ENCODE data around the gene FTO. TPM values are rescaled to one million over a fixed set of nuclear protein-coding genes. Genes with fewer than 3 reads are reported as not detected.

Gene FTO
- total RNA-seq, 4 donors from 2014 or later = 102 to 138 (median 130) TPM

GRCh38 chr16:53865494-53865863 is 161.5 kb downstream of the FTO start:
- H3K9me3 ChIP-seq = no peaks in the 10 kb centered on the region
- no peaks in the 10 kb centered on the region for H3K27me3 ChIP-seq
- no peak overlapping the region for H3K27ac ChIP-seq
- no peak overlapping the region for H3K4me3 ChIP-seq
- no peak for ATAC-seq
- peaks cover 0 to 15% of the 10 kb centered on the region in 2 donors for H3K36me3 ChIP-seq
- WGBS, 2 donors (ENCODE audit: low coverage in 1 of 2) = 10 to 13% methylated on average over 1 of the region's 1 CpG
- no peaks in the 10 kb centered on the region for H3K4me1 ChIP-seq
- TF ChIP-seq POLR2AphosphoS5 (IDR thresholded peaks at IDR 0.05) (no peak), POLR2A (IDR thresholded peaks at IDR 0.05) (no peak), CTCF (IDR thresholded peaks at IDR 0.05) (no peak), EP300 (IDR thresholded peaks at IDR 0.05) (no peak)

- TF ChIP-seq POLR2AphosphoS5 (IDR thresholded peaks at IDR 0.05) (no peak), EP300 (IDR thresholded peaks at IDR 0.05) (no peak), POLR2A (IDR thresholded peaks at IDR 0.05) (no peak), CTCF (IDR thresholded peaks at IDR 0.05) (no peak)
- no peak overlapping the region for H3K27ac ChIP-seq
- no peak overlapping the region for H3K4me3 ChIP-seq
- no peaks in the 10 kb centered on the region for H3K9me3 ChIP-seq
- no peaks in the 10 kb centered on the region for H3K27me3 ChIP-seq
- WGBS, 2 donors (ENCODE audit: low coverage in 1 of 2) = 93 to 100% methylated on average over 1 of the region's 1 CpG
- no peaks in the 10 kb centered on the region for H3K4me1 ChIP-seq
- no peak for ATAC-seq
- peaks cover 0 to 15% of the 10 kb centered on the region in 2 donors for H3K36me3 ChIP-seq
Observed at GRCh38 chr16:53866520-53866919, 162.6 kb downstream of the FTO start.

- peaks cover 0 to 8% of the 10 kb centered on the region in 2 donors for H3K36me3 ChIP-seq
- H3K27me3 ChIP-seq = no peaks in the 10 kb centered on the region
- ATAC-seq = no peak
- H3K4me1 ChIP-seq = no peaks in the 10 kb centered on the region
- WGBS, 2 donors (ENCODE audit: low coverage in 1 of 2) = 86 to 100% methylated on average over 1 of the region's 1 CpG
- no peaks in the 10 kb centered on the region for H3K9me3 ChIP-seq
- no peak overlapping the region for H3K27ac ChIP-seq
- H3K4me3 ChIP-seq = no peak overlapping the region
- TF ChIP-seq CTCF (IDR thresholded peaks at IDR 0.05) = no peak
- TF ChIP-seq POLR2A (IDR thresholded peaks at IDR 0.05) = no peak
Observed at GRCh38 chr16:53870831-53871230, 166.9 kb downstream of the FTO start.

- H3K9me3 ChIP-seq = no peaks in the 10 kb centered on the region
- H3K36me3 ChIP-seq = peaks cover 0 to 11% of the 10 kb centered on the region in 2 donors
- WGBS, 2 donors (ENCODE audit: low coverage in 1 of 2) = 67% methylated on average over 1 of the region's 1 CpG; no CpG with 5 or more reads in 1 of the 2 donors
- no peaks in the 10 kb centered on the region for H3K27me3 ChIP-seq
- H3K4me1 ChIP-seq = no peaks in the 10 kb centered on the region
- TF ChIP-seq EP300 (IDR thresholded peaks at IDR 0.05) = no peak
- TF ChIP-seq POLR2A (IDR thresholded peaks at IDR 0.05) = no peak
- TF ChIP-seq CTCF (IDR thresholded peaks at IDR 0.05) = no peak
- TF ChIP-seq POLR2AphosphoS5 (IDR thresholded peaks at IDR 0.05) = no peak
- no peak overlapping the region for H3K27ac ChIP-seq
- no peak for ATAC-seq
- H3K4me3 ChIP-seq = no peak overlapping the region
Observed at GRCh38 chr16:53872248-53873221, 168.6 kb downstream of the FTO start.

GRCh38 chr16:53876811-53877210 is 172.9 kb downstream of the FTO start:
- Histone ChIP-seq H3K9me3 (no peaks in the 10 kb centered on the region), H3K27ac (no peak overlapping the region), H3K4me1 (no peaks in the 10 kb centered on the region), H3K4me3 (no peak overlapping the region), H3K36me3 (peaks cover 0 to 33% of the 10 kb centered on the region in 2 donors), H3K27me3 (no peaks in the 10 kb centered on the region)
- ATAC-seq = no peak
- TF ChIP-seq EP300 (IDR thresholded peaks at IDR 0.05) = no peak
- no peak for TF ChIP-seq CTCF (IDR thresholded peaks at IDR 0.05)
- no peak for TF ChIP-seq POLR2A (IDR thresholded peaks at IDR 0.05)
- TF ChIP-seq POLR2AphosphoS5 (IDR thresholded peaks at IDR 0.05) = no peak
- WGBS, 2 donors (ENCODE audit: low coverage in 1 of 2) = 97% methylated on average over 4 of the region's 5 CpGs; no CpG with 5 or more reads in 1 of the 2 donors
